GM12878 (cell line): ENCODE results near the gene TRIM9. TPM values are rescaled to one million over a fixed set of nuclear protein-coding genes. Genes with fewer than 3 reads are reported as not detected.

Source experiments
- ATAC-seq: fragments of 200-7000 bp; cut with Tn5 transposase; 3 replicates; pipeline ENCODE4 v1.9.1; 2020; ENCODE audit warnings: mild to moderate bottlenecking, moderate library complexity
- BruUV-seq: library from RNA; stranded (reverse); fragments of 400-500 nt; replicated peaks from 2 replicates; lab custom pipeline; 2021; lab: Mats Ljungman, UMichigan
- CTCF ChIA-PET: fragments of 300-600 bp; sonication (Branson Sonifier 250); formaldehyde crosslinking; extraction: SDS; loops from one replicate; lab custom pipeline; 2021; ENCODE audit warnings: inconsistent platforms; lab: Yijun Ruan, JAX
- POLR2A ChIA-PET: fragments of 350-600 bp; formaldehyde crosslinking; extraction: SDS; loops from one replicate; lab custom pipeline; 2021; ENCODE audit warnings: inconsistent platforms; lab: Charles Lee
- RAD21 ChIA-PET: fragments of 300-600 bp; sonication (Branson Sonifier 250); formaldehyde crosslinking; loops from one replicate; lab custom pipeline; 2023; ENCODE audit warnings: antibody characterized with exemption; ENCODE audit not compliant: unreplicated experiment; lab: Charles Lee
- SMC1A ChIA-PET: fragments of 300-600 bp; sonication (Branson Sonifier 250); formaldehyde crosslinking; loops from one replicate; lab custom pipeline; 2023; ENCODE audit not compliant: unreplicated experiment, uncharacterized antibody; lab: Charles Lee
- DNase-seq: peaks from one replicate; pipeline ENCODE4 v3.0.0-alpha.2; 2011; ENCODE audit warnings: low read depth, low spot score
- FAIRE-seq: peaks from 3 replicates; lab custom pipeline; 2011; peaks lifted over from hg19 to GRCh38; lab: Jason Lieb, UNC
- H2AFZ ChIP-seq: 2 replicates; pipeline ENCODE4 v1.6.0; 2011; ENCODE audit warnings: low read depth, low read length, control low read depth; ENCODE audit not compliant: control insufficient read depth
- H3K27ac ChIP-seq: 2 replicates; pipeline ENCODE4 v1.5.1; 2011; ENCODE audit warnings: control low read depth; ENCODE audit not compliant: control insufficient read depth, insufficient read depth
- H3K27me3 ChIP-seq, 2 experiments: replicated peaks in 1 of 2; 2 replicates each; pipeline versions ENCODE4 v1.6.0 to v1.6.1; 2011; ENCODE audit warnings: low read length in 1 of 2; ENCODE audit not compliant: control insufficient read depth in 2 of 2, insufficient read depth in 2 of 2
- H3K36me3 ChIP-seq, 2 experiments: 2 replicates each; pipeline ENCODE4 v1.5.1; 2011; ENCODE audit warnings: low read length in 1 of 2; ENCODE audit not compliant: control insufficient read depth in 2 of 2, insufficient read depth in 2 of 2
- H3K4me1 ChIP-seq: 2 replicates; pipeline ENCODE4 v1.6.1; 2011; ENCODE audit warnings: mild to moderate bottlenecking, low read length, moderate library complexity, mixed read lengths; ENCODE audit not compliant: control insufficient read depth, insufficient read depth
- H3K4me2 ChIP-seq: 2 replicates; pipeline ENCODE4 v1.6.0; 2011; ENCODE audit warnings: control low read depth; ENCODE audit not compliant: control insufficient read depth, insufficient read depth
- H3K4me3 ChIP-seq: fragments of 200-600 bp; sonication (generic); 2 replicates; pipeline ENCODE4 v1.5.1; 2016
- H3K79me2 ChIP-seq: 2 replicates; pipeline ENCODE4 v1.6.0; 2011; ENCODE audit warnings: low read length; ENCODE audit not compliant: control insufficient read depth, insufficient read depth
- H3K9ac ChIP-seq: 2 replicates; pipeline ENCODE4 v1.8.0; 2011; ENCODE audit warnings: low read length, control low read depth, mixed read lengths; ENCODE audit not compliant: control insufficient read depth, insufficient read depth
- H3K9me3 ChIP-seq: replicated peaks from 3 replicates; pipeline ENCODE4 v1.5.1; 2011; ENCODE audit warnings: mild to moderate bottlenecking, low read length; ENCODE audit not compliant: control insufficient read depth, insufficient read depth
- H4K20me1 ChIP-seq: 2 replicates; pipeline ENCODE4 v1.6.0; 2011; ENCODE audit not compliant: control insufficient read depth, insufficient read depth
- BHLHE40 ChIP-seq, 2 experiments: fragments of 450-650 bp in 1 of 2; IDR thresholded peaks; 2 replicates each; pipeline ENCODE4 v1.6.1; 2011 to 2017; ENCODE audit warnings: low read depth in 2 of 2, borderline replicate concordance in 1 of 2, improper control_type of control experiment in 1 of 2, low read length in 1 of 2, mild to moderate bottlenecking in 1 of 2
- CEBPZ ChIP-seq: fragments of 150-350 bp; IDR thresholded peaks from 2 replicates; pipeline ENCODE4 v1.6.1; 2016; ENCODE audit warnings: low read depth, low read length
- CTCF ChIP-seq, 3 experiments: IDR thresholded peaks in 2 of 3; conservative IDR thresholded peaks in 1 of 3; 2 replicates each; pipeline ENCODE4 v1.5.1; 2011; ENCODE audit warnings: low read depth in 3 of 3, low read length in 3 of 3, mild to moderate bottlenecking in 3 of 3, control low read depth in 2 of 3, moderate library complexity in 2 of 3, inconsistent platforms in 1 of 3, mixed read lengths in 1 of 3; ENCODE audit not compliant: control insufficient read depth in 2 of 3, insufficient read depth in 1 of 3; ENCODE audit errors: extremely low read depth in 1 of 3
- ESRRA ChIP-seq: IDR thresholded peaks from 2 replicates; pipeline ENCODE4 v1.6.1; 2012; ENCODE audit warnings: mild to moderate bottlenecking, low read length, improper control_type of control experiment
- FOXM1 ChIP-seq: IDR thresholded peaks from 2 replicates; pipeline ENCODE4 v1.6.1; 2012; ENCODE audit warnings: low read depth, mild to moderate bottlenecking, inconsistent platforms, low read length, moderate library complexity
- IKZF1 ChIP-seq: fragments of 450-650 bp; conservative IDR thresholded peaks from 2 replicates; pipeline ENCODE4 v1.6.1; 2017; ENCODE audit warnings: antibody characterized with exemption, mild to moderate bottlenecking
- LARP7 ChIP-seq: fragments of 450-650 bp; IDR thresholded peaks from 2 replicates; pipeline ENCODE4 v1.6.1; 2017; ENCODE audit warnings: mild to moderate bottlenecking
- NFXL1 ChIP-seq: fragments of 450-650 bp; IDR thresholded peaks from 2 replicates; pipeline ENCODE4 v1.6.1; 2017; ENCODE audit warnings: antibody characterized with exemption, mild to moderate bottlenecking, borderline replicate concordance
- RFX5 ChIP-seq: IDR thresholded peaks from 2 replicates; pipeline ENCODE4 v1.6.1; 2011; ENCODE audit warnings: low read depth, low read length, improper control_type of control experiment
- SMAD1 ChIP-seq: fragments of 450-650 bp; IDR thresholded peaks from 2 replicates; pipeline ENCODE4 v1.6.1; 2018; ENCODE audit warnings: mild to moderate bottlenecking, low read depth; ENCODE audit not compliant: partially characterized antibody
- WGBS: methylation state at CpG from one replicate; pipeline ENCODE4 v1.1.6; 2016; ENCODE audit warnings: low lambda C conversion rate; ENCODE audit not compliant: insufficient replicate concordance, insufficient coverage; ENCODE audit errors: missing lambda C conversion rate; 5-methylcytosine and 5-hydroxymethylcytosine counted together
- in situ Hi-C: fragments of 300-500 bp; cut with MboI; formaldehyde crosslinking; loops from 9 replicates; pipeline ENCODE4 v1.14.3; 2018; ENCODE audit warnings: mixed read lengths
- intact Hi-C: fragments of 100-400 bp; cut with micrococcal nuclease; formaldehyde crosslinking; loops from one replicate; pipeline ENCODE4 v1.14.2; 2022; ENCODE audit not compliant: unreplicated experiment
- polyA plus RNA-seq, 11 experiments: library from polyadenylated mRNA; depleted of rRNA in 4 of 11; unstranded in 6 of 11; stranded (reverse) in 5 of 11; fragments of >200 nt; fragmentation: Nextera tagmentation in 4 of 11; fragmentation: Illumina TruSeq in 1 of 11; extraction: Ambion mirVana in 4 of 11; extraction: Trizol in 1 of 11; gene quantifications; 1 replicate in 1 of 11; 2 replicates in 10 of 11; pipeline versions ENCODE4 v1.2.1 to v1.2.3, GENCODE V29; 2011 to 2016; ENCODE audit warnings: inconsistent platforms in 2 of 11, missing spikeins in 2 of 11, low read depth in 1 of 11
- total RNA-seq, 4 experiments: library from RNA; depleted of rRNA in 3 of 4; stranded (reverse); fragments of >200 nt in 3 of 4; fragmentation: Illumina TruSeq in 1 of 4; extraction: Trizol in 1 of 4; gene quantifications; 2 replicates each; pipeline versions ENCODE4 v1.2.1 to v1.2.3, GENCODE V29; 2013 to 2021
- TF ChIP-seq, protein P1 (sequence below): IDR thresholded peaks from 2 replicates; pipeline ENCODE4 v1.6.1; 2011; ENCODE audit warnings: borderline replicate concordance, low read depth, mild to moderate bottlenecking, moderate library complexity, low read length; ENCODE audit not compliant: insufficient read depth, poor library complexity, severe bottlenecking

TRIM9 gene
- total and polyA plus RNA-seq, 10 of the 15 experiments (the other 5 are each of a cell fraction or from before 2014, with no cell fraction given), result 0.04 to 0.18 (median 0.11) TPM; not detected in 2

GRCh38 chr14:50967103-50967502, 127.8 kb downstream of the TRIM9 start (continued):
- TF ChIP-seq CEBPZ (no peak), CTCF (IDR thresholded peaks at IDR 0.05 in 2 of 3, conservative IDR thresholded peaks at IDR 0.05 in 1 of 3; ENCODE audit: control insufficient read depth in 2 of 3, extremely low read depth in 1 of 3, insufficient read depth in 1 of 3, low read depth in 3 of 3, low read length in 3 of 3) (no peak), LARP7 (no peak)

DNA sequence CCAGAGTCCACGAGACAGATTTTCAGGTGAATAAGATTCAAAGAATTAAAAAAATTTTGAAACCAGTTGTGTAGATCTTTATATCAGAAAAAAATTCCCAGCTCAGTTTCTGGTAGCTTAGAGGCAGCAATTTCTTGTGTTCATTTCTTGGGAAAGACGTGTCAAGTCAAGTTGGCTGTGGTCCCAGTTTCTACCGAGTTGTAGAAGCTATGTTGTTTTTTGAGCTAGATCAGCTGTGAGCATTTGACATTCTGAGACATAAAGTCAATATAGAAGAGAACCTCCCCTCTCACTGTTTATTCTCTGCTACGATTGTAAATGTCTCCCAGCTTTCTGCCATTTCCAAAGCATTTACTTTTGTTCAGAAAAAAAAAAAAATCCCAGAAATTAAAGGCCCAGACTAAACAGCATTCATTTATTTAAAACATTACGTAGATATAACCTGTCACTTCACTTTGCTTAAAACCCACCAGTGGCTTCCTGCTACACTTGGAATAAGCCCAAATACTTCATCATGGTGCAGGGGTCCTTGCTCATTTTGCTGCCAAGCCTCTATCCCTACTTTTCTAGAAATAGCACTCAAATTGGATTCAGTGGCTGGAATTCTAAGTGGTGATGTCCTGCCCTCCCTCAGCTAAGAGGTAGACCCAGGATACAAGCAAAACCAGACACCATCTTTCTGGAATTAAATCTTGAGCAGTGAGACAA, 130.1 kb downstream of the TRIM9 start:
- H3K9ac ChIP-seq, result no peak overlapping the region
- H3K27me3 ChIP-seq, result no peaks in the 10 kb centered on the region; a peak in 1 of 4 replicates
- intact Hi-C loops, result no loop called here
- ChIA-PET CTCF (interaction anchor here (1.1 to 1.3 kb wide), 2 partner anchors 30 to 31 kb away, joined by 3 read pairs; no protein-coding TSS in a partner anchor), POLR2A (no interaction called here), RAD21 (no interaction called here), SMC1A (interaction anchor here (0.8 kb wide), 1 partner anchor 78 kb away, joined by 3 read pairs; no protein-coding TSS in a partner anchor)
- no peaks in the 10 kb centered on the region for H3K79me2 ChIP-seq
- no peak for FAIRE-seq
- no peak for TF ChIP-seq BHLHE40 (IDR thresholded peaks at IDR 0.05; ENCODE audit: borderline replicate concordance in 1 of 2, low read depth in 2 of 2, low read length in 1 of 2)
- TF ChIP-seq ESRRA, result no peak
- TF ChIP-seq, protein P1, sequence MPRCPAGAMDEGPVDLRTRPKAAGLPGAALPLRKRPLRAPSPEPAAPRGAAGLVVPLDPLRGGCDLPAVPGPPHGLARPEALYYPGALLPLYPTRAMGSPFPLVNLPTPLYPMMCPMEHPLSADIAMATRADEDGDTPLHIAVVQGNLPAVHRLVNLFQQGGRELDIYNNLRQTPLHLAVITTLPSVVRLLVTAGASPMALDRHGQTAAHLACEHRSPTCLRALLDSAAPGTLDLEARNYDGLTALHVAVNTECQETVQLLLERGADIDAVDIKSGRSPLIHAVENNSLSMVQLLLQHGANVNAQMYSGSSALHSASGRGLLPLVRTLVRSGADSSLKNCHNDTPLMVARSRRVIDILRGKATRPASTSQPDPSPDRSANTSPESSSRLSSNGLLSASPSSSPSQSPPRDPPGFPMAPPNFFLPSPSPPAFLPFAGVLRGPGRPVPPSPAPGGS, result no peak
- no peak for TF ChIP-seq NFXL1
- no peak for TF ChIP-seq RFX5
- TF ChIP-seq IKZF1, result no peak
- no peak for TF ChIP-seq SMAD1
- TF ChIP-seq FOXM1, result no peak
- H3K4me2 ChIP-seq, result no peak overlapping the region
- H3K36me3 ChIP-seq, result no peaks in the 10 kb centered on the region
- no peak overlapping the region for H2AFZ ChIP-seq
- H3K4me1 ChIP-seq, result no peaks in the 10 kb centered on the region
- BruUV-seq, result no TSS peak
- no peak overlapping the region for H3K4me3 ChIP-seq
- ATAC-seq, result no peak
- 30% methylated on average over 5 of the region's 5 CpGs for WGBS
- in situ Hi-C loops, result no loop called here
- no peaks in the 10 kb centered on the region for H4K20me1 ChIP-seq
- DNase-seq, result no peak
- H3K27ac ChIP-seq, result no peak overlapping the region
- H3K9me3 ChIP-seq, result no peaks in the 10 kb centered on the region
